Subcutaneous adipose tissue (tissue), 4 donors: ENCODE results near the gene HSPB1. TPM values are rescaled to one million over a fixed set of nuclear protein-coding genes. Genes with fewer than 3 reads are reported as not detected.

Source experiments
- total RNA-seq, 4 donors: library from RNA; depleted of rRNA; stranded (reverse); fragments of >200 nt; gene quantifications; one replicate each; pipeline ENCODE4 v1.1.0, GENCODE V29; 2016
- TF ChIP-seq, protein P1 (sequence below): fragments of 450-650 bp; IDR thresholded peaks from one replicate; pipeline ENCODE4 v1.5.1; 2016; ENCODE audit warnings: low read depth, mild to moderate bottlenecking, control low read depth, antibody characterized with exemption, moderate library complexity

The HSPB1 gene
- total RNA-seq, 4 donors from 2014 or later, result 196 to 300 (median 263) TPM

DNA sequence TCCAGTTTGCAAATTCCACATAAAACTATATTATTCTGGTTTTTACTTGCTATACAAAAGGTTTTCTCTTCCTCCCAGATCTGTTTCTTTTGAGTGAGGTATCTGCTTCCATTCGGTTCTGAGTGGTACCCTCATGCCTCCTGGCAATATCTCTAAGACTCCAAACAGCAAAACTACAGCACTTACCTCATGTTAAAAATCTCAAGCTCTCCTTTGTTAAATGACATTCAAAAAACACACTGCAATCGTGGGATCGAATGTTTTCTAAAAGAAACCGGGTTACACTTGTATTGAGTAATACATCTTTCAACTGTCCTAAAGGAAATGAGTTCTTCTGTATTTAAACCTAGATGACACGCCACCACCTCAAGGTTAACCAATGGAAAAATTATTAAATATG, 45.2 kb downstream of the HSPB1 start:
- TF ChIP-seq, protein P1, sequence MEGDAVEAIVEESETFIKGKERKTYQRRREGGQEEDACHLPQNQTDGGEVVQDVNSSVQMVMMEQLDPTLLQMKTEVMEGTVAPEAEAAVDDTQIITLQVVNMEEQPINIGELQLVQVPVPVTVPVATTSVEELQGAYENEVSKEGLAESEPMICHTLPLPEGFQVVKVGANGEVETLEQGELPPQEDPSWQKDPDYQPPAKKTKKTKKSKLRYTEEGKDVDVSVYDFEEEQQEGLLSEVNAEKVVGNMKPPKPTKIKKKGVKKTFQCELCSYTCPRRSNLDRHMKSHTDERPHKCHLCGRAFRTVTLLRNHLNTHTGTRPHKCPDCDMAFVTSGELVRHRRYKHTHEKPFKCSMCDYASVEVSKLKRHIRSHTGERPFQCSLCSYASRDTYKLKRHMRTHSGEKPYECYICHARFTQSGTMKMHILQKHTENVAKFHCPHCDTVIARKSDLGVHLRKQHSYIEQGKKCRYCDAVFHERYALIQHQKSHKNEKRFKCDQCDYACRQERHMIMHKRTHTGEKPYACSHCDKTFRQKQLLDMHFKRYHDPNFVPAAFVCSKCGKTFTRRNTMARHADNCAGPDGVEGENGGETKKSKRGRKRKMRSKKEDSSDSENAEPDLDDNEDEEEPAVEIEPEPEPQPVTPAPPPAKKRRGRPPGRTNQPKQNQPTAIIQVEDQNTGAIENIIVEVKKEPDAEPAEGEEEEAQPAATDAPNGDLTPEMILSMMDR, result no peak

DNA sequence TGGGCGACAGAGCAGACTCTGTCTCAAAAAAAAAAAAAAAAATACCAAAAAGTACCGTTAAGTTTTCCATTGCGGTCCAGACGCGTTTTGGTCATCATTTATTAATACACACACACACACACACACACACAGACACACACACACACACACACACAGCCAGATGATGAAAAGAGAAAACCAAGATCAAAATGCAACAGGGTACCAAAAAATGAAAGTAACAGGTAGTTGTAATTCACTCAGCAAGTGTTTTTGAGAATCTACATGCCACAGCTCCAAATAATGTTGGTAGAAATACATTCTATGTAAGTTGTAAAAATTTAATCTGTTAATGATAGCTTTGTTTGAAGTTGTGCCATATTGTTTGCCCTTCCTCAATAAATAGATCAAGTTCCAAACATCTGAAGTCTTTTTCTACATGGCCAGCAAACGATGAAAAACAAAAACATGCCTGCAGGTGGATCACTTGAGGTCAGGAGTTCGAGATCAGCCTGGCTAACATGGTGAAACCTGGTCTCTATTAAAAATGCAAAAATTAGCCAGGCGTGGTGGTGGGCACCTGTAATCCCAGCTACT, 46.9 kb downstream of the HSPB1 start:
- TF ChIP-seq, protein P1, result no peak

DNA sequence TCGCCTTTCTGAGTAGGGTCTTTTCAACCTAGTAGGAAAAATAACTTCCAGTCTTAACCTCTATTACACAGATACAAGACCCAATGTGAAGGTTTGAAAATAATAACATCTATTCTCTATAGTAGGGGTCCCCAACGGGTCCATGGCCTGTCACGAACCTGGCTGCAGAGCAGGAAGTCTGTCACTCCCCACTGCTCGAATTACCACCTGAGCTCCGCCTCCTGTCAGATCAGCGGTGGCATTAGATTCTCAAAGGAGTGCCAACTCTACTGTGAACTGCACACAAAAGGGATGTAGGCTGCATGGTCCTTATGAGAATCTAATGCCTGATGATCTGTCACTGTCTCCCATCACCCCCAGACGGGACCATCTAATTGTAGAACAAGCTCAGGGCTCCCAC, 48.9 kb downstream of the HSPB1 start:
- TF ChIP-seq, protein P1, result no peak

DNA sequence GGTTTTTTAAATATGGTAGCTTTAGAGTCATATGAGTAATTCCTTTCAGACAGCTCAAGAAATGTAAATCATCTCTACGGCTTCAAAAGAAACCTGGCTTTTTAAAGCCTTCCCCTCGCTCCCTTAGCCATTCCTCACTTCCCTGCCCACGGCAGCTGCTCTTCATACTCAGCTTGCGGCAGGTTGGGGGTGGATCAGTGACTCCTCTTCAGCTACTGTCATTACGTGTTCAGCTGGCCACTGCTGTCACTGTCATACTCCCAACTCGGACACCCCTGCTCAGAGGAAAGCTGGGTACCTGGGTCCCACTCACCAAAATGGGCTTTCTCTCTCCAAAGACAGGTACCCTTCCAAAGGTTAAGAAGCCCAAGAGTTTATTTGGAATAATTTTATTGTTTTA, 49.7 kb downstream of the HSPB1 start:
- TF ChIP-seq, protein P1, result no peak

DNA sequence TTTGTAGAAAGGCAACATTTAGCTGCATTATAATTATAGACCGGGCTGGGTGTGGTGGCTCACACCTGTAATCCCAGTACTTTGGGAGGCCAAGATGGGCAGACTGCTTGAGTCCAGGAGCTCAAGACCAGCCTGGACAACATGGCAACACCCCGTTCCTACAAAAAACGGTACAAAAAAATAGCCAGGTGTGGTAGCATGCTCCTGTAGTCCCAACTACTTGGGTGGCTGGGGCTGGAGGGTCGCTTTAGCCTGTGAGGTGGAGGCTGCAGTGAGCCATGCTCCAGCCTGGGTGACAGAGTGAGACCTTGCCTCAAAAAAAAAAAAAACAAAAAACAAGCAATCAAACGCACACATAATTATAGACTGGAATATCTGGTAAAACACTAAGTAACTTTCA, 51.3 kb downstream of the HSPB1 start:
- TF ChIP-seq, protein P1, result no peak

Other genes with a start within 250 kb of the HSPB1 start
- gene SRRM3, start 100.8 kb upstream of the HSPB1 start, total RNA-seq, result 1 to 10 TPM; 1.8 to 2.6 (median 2.1) TPM
- gene YWHAG, start 56.3 kb downstream of the HSPB1 start, total RNA-seq, result 100 to 1,000 TPM; 102 to 215 (median 162) TPM
- gene SSC4D, start 107.0 kb downstream of the HSPB1 start, total RNA-seq, result 10 to 100 TPM in 1 of 4 donors, 1 to 10 TPM in 2, under 1 TPM in 1; 0.88 to 11.1 (median 3.5) TPM
- gene ZP3, start 122.3 kb downstream of the HSPB1 start, total RNA-seq, result 10 to 100 TPM in 1 of 4 donors, 1 to 10 TPM in 2, under 1 TPM in 1; 0.65 to 20.0 (median 3.6) TPM
- gene DTX2, start 159.0 kb downstream of the HSPB1 start, total RNA-seq, result 10 to 100 TPM; 18.1 to 36.7 (median 19.6) TPM
- gene UPK3B, start 207.9 kb downstream of the HSPB1 start, total RNA-seq, result 10 to 100 TPM in 1 of 4 donors, under 1 TPM in 2, not detected in 1; 0.34 to 14.2 (median 0.75) TPM
- 1 to 10 TPM in 2 of 4 donors, not detected in 2; 1.5 to 3.8 TPM for gene SPDYE16, start 240.6 kb downstream of the HSPB1 start, total RNA-seq